Duodenal mucosa (tissue), 2 donors: ENCODE results near the gene TPPP2.

ENCODE experiments used
- H3K27ac ChIP-seq: one replicate; pipeline ENCODE4 v1.7.0; 2013; ENCODE audit warnings: low read depth, low read length
- H3K27me3 ChIP-seq, 2 donors: one replicate each; pipeline ENCODE4 v1.7.0; 2013; ENCODE audit warnings: low read length in 2 of 2, control low read depth in 1 of 2; ENCODE audit not compliant: insufficient read depth in 2 of 2, control insufficient read depth in 1 of 2
- H3K36me3 ChIP-seq, 2 donors: one replicate each; pipeline ENCODE4 v1.7.0; 2013; ENCODE audit warnings: low read length in 2 of 2, control low read depth in 1 of 2; ENCODE audit not compliant: insufficient read depth in 2 of 2, control insufficient read depth in 1 of 2
- H3K4me1 ChIP-seq, 2 donors: one replicate each; pipeline ENCODE4 v1.7.0; 2013; ENCODE audit warnings: low read length in 2 of 2, control low read depth in 1 of 2; ENCODE audit not compliant: insufficient read depth in 2 of 2, control insufficient read depth in 1 of 2
- H3K4me3 ChIP-seq, 2 donors: one replicate each; pipeline ENCODE4 v1.7.0; 2013; ENCODE audit warnings: low read length in 2 of 2, low read depth in 1 of 2
- H3K9ac ChIP-seq, 2 donors: one replicate each; pipeline ENCODE4 v1.7.0; 2013; ENCODE audit warnings: low read length in 2 of 2, low read depth in 1 of 2
- H3K9me3 ChIP-seq, 2 donors: one replicate each; pipeline ENCODE4 v1.7.0; 2013; ENCODE audit warnings: low read length in 2 of 2, control low read depth in 1 of 2; ENCODE audit not compliant: control insufficient read depth in 1 of 2

TPPP2 gene

GRCh38 chr14:21015312-21015711 lies 14.7 kb upstream of the TPPP2 start:
- H3K9me3 ChIP-seq, result no peaks in the 10 kb centered on the region
- no peak overlapping the region for H3K4me3 ChIP-seq
- H3K27ac ChIP-seq, result no peak overlapping the region
- no peak overlapping the region for H3K9ac ChIP-seq
- H3K27me3 ChIP-seq, result no peaks in the 10 kb centered on the region
- H3K36me3 ChIP-seq, result peaks cover 13 to 35% of the 10 kb centered on the region in 2 donors
- no peaks in the 10 kb centered on the region for H3K4me1 ChIP-seq

- Histone ChIP-seq H3K4me1 (no peaks in the 10 kb centered on the region), H3K36me3 (peaks cover 16 to 48% of the 10 kb centered on the region in 2 donors), H3K9ac (no peak overlapping the region), H3K27ac (no peak overlapping the region), H3K9me3 (no peaks in the 10 kb centered on the region), H3K27me3 (no peaks in the 10 kb centered on the region), H3K4me3 (no peak overlapping the region)
These were observed 13.4 kb upstream of the TPPP2 start for GRCh38 chr14:21016413-21017190.

GRCh38 chr14:21017528-21018245 lies 12.3 kb upstream of the TPPP2 start:
- peaks cover 0 to 2% of the 10 kb centered on the region in 2 donors for H3K4me1 ChIP-seq
- H3K9me3 ChIP-seq, result no peaks in the 10 kb centered on the region
- no peak overlapping the region for H3K9ac ChIP-seq
- no peaks in the 10 kb centered on the region for H3K27me3 ChIP-seq
- no peak overlapping the region for H3K27ac ChIP-seq
- peaks cover 16 to 54% of the 10 kb centered on the region in 2 donors for H3K36me3 ChIP-seq
- H3K4me3 ChIP-seq, result no peak overlapping the region

- Histone ChIP-seq H3K9me3 (no peaks in the 10 kb centered on the region), H3K36me3 (peaks cover 16 to 54% of the 10 kb centered on the region in 2 donors), H3K27ac (no peak overlapping the region), H3K4me3 (no peak overlapping the region), H3K27me3 (no peaks in the 10 kb centered on the region), H3K4me1 (peaks cover 6 to 8% of the 10 kb centered on the region in 2 donors), H3K9ac (no peak overlapping the region)
These were observed 11.7 kb upstream of the TPPP2 start for GRCh38 chr14:21018286-21018685.

GRCh38 chr14:21018781-21019180 lies 11.2 kb upstream of the TPPP2 start:
- Histone ChIP-seq H3K4me1 (peaks cover 11 to 13% of the 10 kb centered on the region in 2 donors), H3K27ac (no peak overlapping the region)

GRCh38 chr14:21019366-21019765 lies 10.7 kb upstream of the TPPP2 start:
- H3K27ac ChIP-seq, result no peak overlapping the region
- H3K9ac ChIP-seq, result no peak overlapping the region
- peaks cover 17 to 19% of the 10 kb centered on the region in 2 donors for H3K4me1 ChIP-seq
- no peak overlapping the region for H3K4me3 ChIP-seq
- H3K27me3 ChIP-seq, result no peaks in the 10 kb centered on the region
- peaks cover 16 to 54% of the 10 kb centered on the region in 2 donors for H3K36me3 ChIP-seq
- H3K9me3 ChIP-seq, result no peaks in the 10 kb centered on the region

More at GRCh38 chr14:21018781-21019180, 11.2 kb upstream of the TPPP2 start:
- Histone ChIP-seq H3K9me3 (no peaks in the 10 kb centered on the region), H3K36me3 (peaks cover 16 to 54% of the 10 kb centered on the region in 2 donors), H3K9ac (no peak overlapping the region), H3K27me3 (no peaks in the 10 kb centered on the region), H3K4me3 (no peak overlapping the region)

- Histone ChIP-seq H3K4me1 (peaks cover 19 to 20% of the 10 kb centered on the region in 2 donors), H3K36me3 (peaks cover 16 to 54% of the 10 kb centered on the region in 2 donors), H3K9me3 (no peaks in the 10 kb centered on the region), H3K27ac (no peak overlapping the region), H3K9ac (no peak overlapping the region), H3K4me3 (no peak overlapping the region), H3K27me3 (no peaks in the 10 kb centered on the region)
These were observed 9.0 kb upstream of the TPPP2 start for GRCh38 chr14:21020977-21021545.

- H3K4me1 ChIP-seq, result peaks cover 19 to 20% of the 10 kb centered on the region in 2 donors
- H3K27ac ChIP-seq, result no peak overlapping the region
- no peaks in the 10 kb centered on the region for H3K9me3 ChIP-seq
- no peak overlapping the region for H3K9ac ChIP-seq
- H3K4me3 ChIP-seq, result peak overlapping the region; percentile 67 to 89
- no peaks in the 10 kb centered on the region for H3K27me3 ChIP-seq
- peaks cover 16 to 40% of the 10 kb centered on the region in 2 donors for H3K36me3 ChIP-seq
These were observed 7.3 kb upstream of the TPPP2 start for GRCh38 chr14:21022686-21023085.

GRCh38 chr14:21023174-21023573 lies 6.8 kb upstream of the TPPP2 start:
- Histone ChIP-seq H3K4me1 (peaks cover 19 to 20% of the 10 kb centered on the region in 2 donors), H3K27ac (no peak overlapping the region), H3K27me3 (no peaks in the 10 kb centered on the region), H3K36me3 (peaks cover 16 to 35% of the 10 kb centered on the region in 2 donors), H3K9ac (peak overlapping the region in 1 of 2 donors; percentile 15), H3K9me3 (no peaks in the 10 kb centered on the region), H3K4me3 (peak overlapping the region; percentile 67 to 89)
